Stomach (tissue), 4 donors: Measurements from ENCODE around the gene TMTC1.

Experiments
- EP300 ChIP-seq: sonication (generic); formaldehyde crosslinking; IDR thresholded peaks from one replicate; pipeline ENCODE4 v1.6.1; 2017; ENCODE audit warnings: antibody characterized with exemption
- POLR2A ChIP-seq, 4 donors: fragments of 450-650 bp; IDR thresholded peaks; one replicate each; pipeline ENCODE4 v1.6.1; 2016; ENCODE audit warnings: antibody characterized with exemption in 4 of 4, control low read depth in 2 of 4, mild to moderate bottlenecking in 1 of 4, moderate library complexity in 1 of 4
- TF ChIP-seq, protein P1 (sequence below), 7 experiments: fragments of 450-650 bp in 4 of 7; fragments of 200-600 bp in 3 of 7; sonication (generic) in 3 of 7; IDR thresholded peaks; one replicate each; pipeline ENCODE4 v1.5.1; 2016 to 2019; ENCODE audit warnings: antibody characterized with exemption in 7 of 7, control low read depth in 2 of 7, mild to moderate bottlenecking in 1 of 7

- TF ChIP-seq, protein P1, sequence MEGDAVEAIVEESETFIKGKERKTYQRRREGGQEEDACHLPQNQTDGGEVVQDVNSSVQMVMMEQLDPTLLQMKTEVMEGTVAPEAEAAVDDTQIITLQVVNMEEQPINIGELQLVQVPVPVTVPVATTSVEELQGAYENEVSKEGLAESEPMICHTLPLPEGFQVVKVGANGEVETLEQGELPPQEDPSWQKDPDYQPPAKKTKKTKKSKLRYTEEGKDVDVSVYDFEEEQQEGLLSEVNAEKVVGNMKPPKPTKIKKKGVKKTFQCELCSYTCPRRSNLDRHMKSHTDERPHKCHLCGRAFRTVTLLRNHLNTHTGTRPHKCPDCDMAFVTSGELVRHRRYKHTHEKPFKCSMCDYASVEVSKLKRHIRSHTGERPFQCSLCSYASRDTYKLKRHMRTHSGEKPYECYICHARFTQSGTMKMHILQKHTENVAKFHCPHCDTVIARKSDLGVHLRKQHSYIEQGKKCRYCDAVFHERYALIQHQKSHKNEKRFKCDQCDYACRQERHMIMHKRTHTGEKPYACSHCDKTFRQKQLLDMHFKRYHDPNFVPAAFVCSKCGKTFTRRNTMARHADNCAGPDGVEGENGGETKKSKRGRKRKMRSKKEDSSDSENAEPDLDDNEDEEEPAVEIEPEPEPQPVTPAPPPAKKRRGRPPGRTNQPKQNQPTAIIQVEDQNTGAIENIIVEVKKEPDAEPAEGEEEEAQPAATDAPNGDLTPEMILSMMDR (IDR thresholded peaks at IDR 0.05), result no peak
- TF ChIP-seq POLR2A (IDR thresholded peaks at IDR 0.05), result no peak
- TF ChIP-seq EP300, result no peak
Measured at GRCh38 chr12:29769162-29769858, 14.4 kb downstream of the TMTC1 start.
